Nephron (organoid): ENCODE results near the gene LMAN2L.

Experiments used
- H3K27ac Mint-ChIP-seq, 3 experiments: 2 replicates each; pipeline ENCODE4 v1.8.0; 2020; ENCODE audit warnings: mixed read lengths in 3 of 3, mild to moderate bottlenecking in 2 of 3, moderate library complexity in 1 of 3
- H3K27me3 Mint-ChIP-seq: 2 replicates; pipeline ENCODE4 v1.8.0; 2021; ENCODE audit warnings: low read depth, mild to moderate bottlenecking, moderate library complexity, mixed read lengths
- H3K36me3 Mint-ChIP-seq: 2 replicates; pipeline ENCODE4 v1.8.0; 2020; ENCODE audit warnings: low read depth, mixed read lengths
- H3K4me1 Mint-ChIP-seq: 2 replicates; pipeline ENCODE4 v1.8.0; 2020; ENCODE audit warnings: mixed read lengths
- H3K4me3 Mint-ChIP-seq, 3 experiments: 2 replicates each; pipeline ENCODE4 v1.8.0; 2020; ENCODE audit warnings: mild to moderate bottlenecking in 3 of 3, mixed read lengths in 3 of 3, moderate library complexity in 2 of 3
- H3K9me3 Mint-ChIP-seq: 2 replicates; pipeline ENCODE4 v1.8.0; 2020; ENCODE audit warnings: mixed read lengths
- CTCF ChIP-seq, 3 experiments: fragments of 200-600 bp; sonication (generic); IDR thresholded peaks; one replicate each; pipeline ENCODE4 v1.5.0; 2021; ENCODE audit warnings: antibody characterized with exemption in 3 of 3; ENCODE audit not compliant: unreplicated experiment in 3 of 3

LMAN2L gene

GRCh38 chr2:96700086-96700485 is 39.8 kb downstream of the LMAN2L start:
- Mint-ChIP-seq H3K27me3 (no peaks in the 10 kb centered on the region), H3K36me3 (peaks cover 39% of the 10 kb centered on the region), H3K9me3 (no peaks in the 10 kb centered on the region), H3K27ac (no peak overlapping the region), H3K4me3 (no peak overlapping the region), H3K4me1 (no peaks in the 10 kb centered on the region)
- TF ChIP-seq CTCF (IDR thresholded peaks at IDR 0.05; ENCODE audit: unreplicated experiment in 3 of 3), result no peak

GRCh38 chr2:96699621-96700020 is 40.2 kb downstream of the LMAN2L start:
- H3K9me3 Mint-ChIP-seq, result no peaks in the 10 kb centered on the region
- no peaks in the 10 kb centered on the region for H3K27me3 Mint-ChIP-seq
- H3K27ac Mint-ChIP-seq, result no peak overlapping the region
- H3K4me1 Mint-ChIP-seq, result no peaks in the 10 kb centered on the region
- H3K36me3 Mint-ChIP-seq, result peaks cover 34% of the 10 kb centered on the region
- no peak overlapping the region for H3K4me3 Mint-ChIP-seq
- TF ChIP-seq CTCF (IDR thresholded peaks at IDR 0.05; ENCODE audit: unreplicated experiment in 3 of 3), result no peak

GRCh38 chr2:96699021-96699420 is 40.8 kb downstream of the LMAN2L start:
- Mint-ChIP-seq H3K9me3 (no peaks in the 10 kb centered on the region), H3K4me3 (no peak overlapping the region), H3K4me1 (no peaks in the 10 kb centered on the region), H3K27ac (no peak overlapping the region), H3K36me3 (peaks cover 28% of the 10 kb centered on the region), H3K27me3 (no peaks in the 10 kb centered on the region)
- TF ChIP-seq CTCF (IDR thresholded peaks at IDR 0.05; ENCODE audit: unreplicated experiment in 3 of 3), result no peak

- Mint-ChIP-seq H3K4me1 (no peaks in the 10 kb centered on the region), H3K27me3 (no peaks in the 10 kb centered on the region), H3K4me3 (no peak overlapping the region), H3K9me3 (no peaks in the 10 kb centered on the region), H3K36me3 (peaks cover 25% of the 10 kb centered on the region), H3K27ac (no peak overlapping the region)
- no peak for TF ChIP-seq CTCF (IDR thresholded peaks at IDR 0.05; ENCODE audit: unreplicated experiment in 3 of 3)
These were observed 41.5 kb downstream of the LMAN2L start for GRCh38 chr2:96698221-96698861.

- Mint-ChIP-seq H3K4me1 (no peaks in the 10 kb centered on the region), H3K4me3 (no peak overlapping the region), H3K36me3 (peaks cover 17% of the 10 kb centered on the region), H3K27me3 (no peaks in the 10 kb centered on the region), H3K27ac (no peak overlapping the region), H3K9me3 (no peaks in the 10 kb centered on the region)
- TF ChIP-seq CTCF (IDR thresholded peaks at IDR 0.05; ENCODE audit: unreplicated experiment in 3 of 3), result no peak
These were observed 42.4 kb downstream of the LMAN2L start for GRCh38 chr2:96697476-96697875.

- Mint-ChIP-seq H3K27me3 (no peaks in the 10 kb centered on the region), H3K9me3 (no peaks in the 10 kb centered on the region)
These were observed 44.3 kb downstream of the LMAN2L start for GRCh38 chr2:96695602-96696001.

More at GRCh38 chr2:96695602-96696001, 44.3 kb downstream of the LMAN2L start:
- H3K4me3 Mint-ChIP-seq, result no peak overlapping the region
- no peak for TF ChIP-seq CTCF (IDR thresholded peaks at IDR 0.05; ENCODE audit: unreplicated experiment in 3 of 3)
- no peaks in the 10 kb centered on the region for H3K4me1 Mint-ChIP-seq
- no peak overlapping the region for H3K27ac Mint-ChIP-seq
- H3K36me3 Mint-ChIP-seq, result peaks cover 3% of the 10 kb centered on the region
